Neural progenitor cell (in vitro differentiated cells): ENCODE results near the gene PRKAG1.

Experiments used
- EZH2 ChIP-seq: fragments of 200-600 bp; sonication (generic); IDR thresholded peaks from 2 replicates; pipeline ENCODE4 v1.6.1; 2017; ENCODE audit warnings: antibody characterized with exemption, mild to moderate bottlenecking, moderate library complexity
- EZH2phosphoT487 ChIP-seq: fragments of 200-600 bp; sonication (generic); IDR thresholded peaks from 2 replicates; pipeline ENCODE4 v1.6.1; 2017; ENCODE audit warnings: antibody characterized with exemption
- TF ChIP-seq, protein P1 (sequence below): fragments of 200-600 bp; sonication (generic); IDR thresholded peaks from 2 replicates; pipeline ENCODE4 v1.5.1; 2017; ENCODE audit warnings: antibody characterized with exemption, mild to moderate bottlenecking

DNA sequence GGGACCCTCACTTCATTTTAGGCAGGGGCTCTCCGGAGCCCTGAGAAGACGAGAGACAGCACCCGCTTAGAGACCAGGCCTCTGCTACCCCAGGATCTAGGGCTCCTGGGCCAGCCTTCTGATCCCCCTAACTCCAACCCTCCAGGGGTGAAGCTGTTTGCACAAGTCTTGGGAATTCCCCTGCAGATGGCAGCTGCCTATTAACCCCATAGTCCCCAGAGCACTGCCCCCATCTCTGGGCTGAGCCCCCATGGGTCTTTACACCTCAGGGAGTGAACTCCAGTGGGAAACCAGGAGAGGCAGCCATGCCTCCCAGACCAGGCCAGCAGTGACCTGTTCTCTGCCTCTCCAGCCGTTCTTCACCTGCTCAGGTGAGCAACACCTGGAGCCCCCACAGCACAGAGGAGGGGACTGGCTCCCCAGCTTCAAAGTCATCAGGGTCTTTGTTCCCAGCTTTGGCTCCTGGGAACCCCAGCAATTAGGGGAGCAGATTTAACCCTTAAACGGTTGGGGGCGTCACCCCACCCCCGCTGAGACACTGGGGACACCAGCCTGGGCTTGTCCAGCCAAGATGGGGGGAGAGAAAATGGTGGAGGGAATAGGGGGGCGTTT, 49.3 kb downstream of the PRKAG1 start:
- TF ChIP-seq, protein P1, sequence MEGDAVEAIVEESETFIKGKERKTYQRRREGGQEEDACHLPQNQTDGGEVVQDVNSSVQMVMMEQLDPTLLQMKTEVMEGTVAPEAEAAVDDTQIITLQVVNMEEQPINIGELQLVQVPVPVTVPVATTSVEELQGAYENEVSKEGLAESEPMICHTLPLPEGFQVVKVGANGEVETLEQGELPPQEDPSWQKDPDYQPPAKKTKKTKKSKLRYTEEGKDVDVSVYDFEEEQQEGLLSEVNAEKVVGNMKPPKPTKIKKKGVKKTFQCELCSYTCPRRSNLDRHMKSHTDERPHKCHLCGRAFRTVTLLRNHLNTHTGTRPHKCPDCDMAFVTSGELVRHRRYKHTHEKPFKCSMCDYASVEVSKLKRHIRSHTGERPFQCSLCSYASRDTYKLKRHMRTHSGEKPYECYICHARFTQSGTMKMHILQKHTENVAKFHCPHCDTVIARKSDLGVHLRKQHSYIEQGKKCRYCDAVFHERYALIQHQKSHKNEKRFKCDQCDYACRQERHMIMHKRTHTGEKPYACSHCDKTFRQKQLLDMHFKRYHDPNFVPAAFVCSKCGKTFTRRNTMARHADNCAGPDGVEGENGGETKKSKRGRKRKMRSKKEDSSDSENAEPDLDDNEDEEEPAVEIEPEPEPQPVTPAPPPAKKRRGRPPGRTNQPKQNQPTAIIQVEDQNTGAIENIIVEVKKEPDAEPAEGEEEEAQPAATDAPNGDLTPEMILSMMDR = no peak
- TF ChIP-seq EZH2 (no peak), EZH2phosphoT487 (no peak)
